Measurements from ENCODE around the gene GAREM2. TPM values are rescaled to one million over a fixed set of nuclear protein-coding genes. Genes with fewer than 3 reads are reported as not detected.

Gene GAREM2
- total and polyA plus RNA-seq, 12 donors = 0.55 to 2.5 (median 1.1) TPM; not detected in 1

DNA sequence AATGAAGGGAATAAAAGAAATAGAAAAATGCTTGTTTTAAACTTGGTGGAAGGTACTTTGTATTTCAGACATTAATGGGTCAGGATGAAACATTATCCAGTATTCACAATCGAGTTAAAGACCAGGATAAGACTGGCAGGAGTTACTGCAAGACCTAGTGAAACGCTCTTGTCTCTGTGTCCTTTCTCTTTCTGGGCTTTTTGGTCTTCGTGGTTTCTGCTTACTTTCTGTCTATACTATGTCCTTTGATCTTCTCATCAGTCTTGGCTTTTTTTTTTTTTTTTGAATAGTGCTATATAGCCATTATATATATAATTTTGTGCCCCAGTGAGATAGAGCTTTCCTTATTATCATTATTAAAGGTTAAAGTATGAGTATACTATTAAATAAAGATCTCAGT is 42.1 kb upstream of the GAREM2 start:
- Histone ChIP-seq H3K27me3 (no peaks in the 10 kb centered on the region), H3K36me3 (replicated peaks in 1 of 2) (peaks cover 0 to 24% of the 10 kb centered on the region in 2 donors), H3K4me3 (no peak overlapping the region), H3K9me3 (replicated peaks in 1 of 3) (no peaks in the 10 kb centered on the region), H3K4me1 (replicated peaks in 1 of 2) (peaks cover 13 to 20% of the 10 kb centered on the region in 2 donors), H3K27ac (no peak overlapping the region)
- TF ChIP-seq, protein P1, sequence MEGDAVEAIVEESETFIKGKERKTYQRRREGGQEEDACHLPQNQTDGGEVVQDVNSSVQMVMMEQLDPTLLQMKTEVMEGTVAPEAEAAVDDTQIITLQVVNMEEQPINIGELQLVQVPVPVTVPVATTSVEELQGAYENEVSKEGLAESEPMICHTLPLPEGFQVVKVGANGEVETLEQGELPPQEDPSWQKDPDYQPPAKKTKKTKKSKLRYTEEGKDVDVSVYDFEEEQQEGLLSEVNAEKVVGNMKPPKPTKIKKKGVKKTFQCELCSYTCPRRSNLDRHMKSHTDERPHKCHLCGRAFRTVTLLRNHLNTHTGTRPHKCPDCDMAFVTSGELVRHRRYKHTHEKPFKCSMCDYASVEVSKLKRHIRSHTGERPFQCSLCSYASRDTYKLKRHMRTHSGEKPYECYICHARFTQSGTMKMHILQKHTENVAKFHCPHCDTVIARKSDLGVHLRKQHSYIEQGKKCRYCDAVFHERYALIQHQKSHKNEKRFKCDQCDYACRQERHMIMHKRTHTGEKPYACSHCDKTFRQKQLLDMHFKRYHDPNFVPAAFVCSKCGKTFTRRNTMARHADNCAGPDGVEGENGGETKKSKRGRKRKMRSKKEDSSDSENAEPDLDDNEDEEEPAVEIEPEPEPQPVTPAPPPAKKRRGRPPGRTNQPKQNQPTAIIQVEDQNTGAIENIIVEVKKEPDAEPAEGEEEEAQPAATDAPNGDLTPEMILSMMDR (IDR thresholded peaks at IDR 0.05) = no peak
- TF ChIP-seq POLR2A (IDR thresholded peaks at IDR 0.05) = no peak
- no peak for DNase-seq
- 86 to 93% (median 91%) methylated on average over 3 of the region's 3 CpGs for WGBS, 4 donors
- intact Hi-C loops (cut with DNase I) = no loop called here

DNA sequence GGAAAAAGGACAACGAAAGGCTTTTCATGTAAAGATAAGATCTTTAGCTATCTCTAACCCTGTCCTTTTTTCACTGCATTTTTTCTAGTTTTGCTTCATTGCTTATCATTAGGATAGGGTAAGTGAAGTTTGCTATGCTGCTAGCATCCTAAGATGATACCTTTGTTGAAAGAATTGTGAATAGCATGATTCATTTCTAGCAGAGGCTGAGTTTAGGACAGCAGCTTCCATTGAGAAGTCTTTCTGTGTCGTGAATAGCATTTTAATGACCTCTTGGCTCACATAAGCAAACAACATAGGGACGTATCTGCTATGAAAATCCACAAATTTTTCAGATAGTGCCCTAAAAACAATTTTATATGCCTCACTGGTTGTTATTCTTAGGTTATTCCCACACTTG is 36.4 kb upstream of the GAREM2 start:
- intact Hi-C loops (cut with DNase I) = no loop called here

DNA sequence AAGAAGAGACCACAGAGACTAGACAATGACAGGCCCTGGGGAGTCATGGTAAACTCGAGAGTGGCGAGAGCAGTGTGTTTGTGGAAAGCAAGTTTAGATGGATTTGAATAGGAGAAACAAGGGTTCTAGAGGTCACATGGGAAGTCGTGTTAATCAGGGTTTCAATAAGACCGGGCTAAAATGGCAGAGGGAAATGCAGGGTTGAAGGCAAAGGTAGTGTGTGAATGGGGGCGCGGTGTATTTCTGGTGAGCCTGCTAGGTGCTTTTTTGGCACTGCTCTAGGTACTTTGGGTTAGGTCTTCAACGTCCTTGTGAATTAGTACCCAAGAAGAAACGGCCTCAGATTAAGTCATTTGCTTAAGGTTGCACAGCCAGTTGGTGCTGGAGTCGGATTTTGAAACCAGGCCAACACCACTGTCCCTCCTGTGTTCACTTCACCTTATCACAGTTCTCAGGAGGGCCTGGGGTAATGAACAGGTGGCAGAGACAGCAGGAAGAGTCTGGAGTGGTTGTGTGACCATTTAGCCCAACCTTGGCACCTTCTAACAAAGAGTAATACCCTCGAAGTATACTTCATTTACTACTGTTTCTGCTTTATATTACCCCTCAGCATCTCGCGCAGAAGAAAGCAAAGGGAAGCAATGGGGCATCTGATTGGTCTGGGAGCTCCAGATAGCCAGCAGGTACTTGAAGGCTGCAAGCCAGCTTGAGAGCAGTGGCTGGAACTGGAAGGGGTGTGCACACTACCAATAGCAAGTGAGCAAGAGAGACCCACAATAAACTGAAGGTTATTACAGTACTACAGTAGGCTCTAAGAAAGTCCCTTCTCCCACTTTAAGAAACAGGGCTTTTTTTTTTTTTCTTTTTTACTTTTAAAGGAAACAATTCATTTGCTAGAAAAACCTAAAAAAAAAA is 33.4 kb upstream of the GAREM2 start:
- Histone ChIP-seq H3K9me3 (replicated peaks in 1 of 3) (no peaks in the 10 kb centered on the region), H3K36me3 (replicated peaks in 1 of 2) (peaks cover 0 to 11% of the 10 kb centered on the region in 2 donors), H3K27ac (no peak overlapping the region), H3K4me1 (replicated peaks in 1 of 2) (peaks cover 5 to 14% of the 10 kb centered on the region in 2 donors), H3K4me3 (no peak overlapping the region), H3K27me3 (no peaks in the 10 kb centered on the region)
- WGBS, 4 donors = 72 to 78% (median 72%) methylated on average over 10 to 12 of the region's 12 CpGs
- DNase-seq = no peak
- TF ChIP-seq POLR2A (IDR thresholded peaks at IDR 0.05) = no peak
- TF ChIP-seq, protein P1 (IDR thresholded peaks at IDR 0.05) = no peak
- intact Hi-C loops (cut with DNase I) = loop anchor here in 1 of 2 donors (5.0 kb wide), 1 partner anchor 152 kb away; no protein-coding TSS in a partner anchor

More for the DNA sequence above, 36.4 kb upstream of the GAREM2 start:
- DNase-seq = no peak
- H3K4me3 ChIP-seq = no peak overlapping the region
- peaks cover 13 to 21% of the 10 kb centered on the region in 2 donors for H3K4me1 ChIP-seq (replicated peaks in 1 of 2)
- no peak overlapping the region for H3K27ac ChIP-seq
- no peaks in the 10 kb centered on the region for H3K27me3 ChIP-seq
- peaks cover 0 to 13% of the 10 kb centered on the region in 2 donors for H3K36me3 ChIP-seq (replicated peaks in 1 of 2)
- TF ChIP-seq, protein P1 (IDR thresholded peaks at IDR 0.05) = no peak
- no peak for TF ChIP-seq POLR2A (IDR thresholded peaks at IDR 0.05)
- 70 to 83% (median 74%) methylated on average over 3 of the region's 3 CpGs for WGBS, 4 donors
- no peaks in the 10 kb centered on the region for H3K9me3 ChIP-seq (replicated peaks in 1 of 3)

DNA sequence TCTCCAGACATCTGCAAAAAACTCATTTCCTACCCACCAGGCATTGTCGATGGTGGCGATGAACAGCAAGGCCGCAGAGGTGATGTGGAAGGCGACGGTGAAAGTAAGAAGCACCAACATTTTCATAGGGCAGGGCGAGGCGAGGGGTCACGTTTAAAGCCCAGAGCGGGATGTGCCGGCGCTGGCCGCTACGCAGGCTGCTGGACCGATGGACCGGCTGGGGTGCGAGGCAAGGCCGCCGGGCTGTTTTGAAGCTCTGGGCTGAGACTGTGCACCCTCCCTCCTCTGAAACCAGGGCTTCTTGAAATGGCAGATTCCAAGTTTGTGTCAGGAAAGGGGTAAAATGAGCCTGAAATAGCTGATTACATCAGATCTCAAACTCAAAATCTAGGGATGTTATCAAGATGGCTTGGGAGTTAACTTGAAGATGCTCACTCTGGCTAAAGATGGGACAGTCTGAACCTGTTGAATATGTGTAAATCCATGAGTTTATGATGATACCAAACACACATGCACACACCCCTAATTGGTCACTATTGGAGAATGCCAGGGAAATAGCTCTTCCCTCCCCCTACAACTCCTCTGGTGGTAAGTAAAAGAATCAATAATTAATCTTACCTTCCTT is 31.6 kb upstream of the GAREM2 start:
- Histone ChIP-seq H3K4me3 (no peak overlapping the region), H3K27me3 (no peaks in the 10 kb centered on the region), H3K27ac (no peak overlapping the region), H3K9me3 (replicated peaks in 1 of 3) (no peaks in the 10 kb centered on the region), H3K36me3 (replicated peaks in 1 of 2) (no peaks in the 10 kb centered on the region), H3K4me1 (replicated peaks in 1 of 2) (no peaks in the 10 kb centered on the region)
- 90% methylated on average over 18 of the region's 18 CpGs for WGBS, 4 donors
- intact Hi-C loops (cut with DNase I) = loop anchor here in 1 of 2 donors (5.0 kb wide), 1 partner anchor 154 kb away; no protein-coding TSS in a partner anchor
- DNase-seq = no peak
- TF ChIP-seq POLR2A (IDR thresholded peaks at IDR 0.05) = no peak
- TF ChIP-seq, protein P1 (IDR thresholded peaks at IDR 0.05) = no peak

Measured in adrenal gland (tissue), 12 donors.